GM19023 (cell line): ENCODE measurements around the gene SLC7A14.

ENCODE experiments used
- ATAC-seq: cut with Tn5 transposase; IDR thresholded peaks from one replicate; pipeline ENCODE4 v1.9.1; 2021; ENCODE audit warnings: mild to moderate bottlenecking, moderate library complexity; ENCODE audit not compliant: unreplicated experiment

Gene SLC7A14

GRCh38 chr3:170473358-170473757 lies 112.5 kb downstream of the SLC7A14 start:
- no peak for ATAC-seq

DNA sequence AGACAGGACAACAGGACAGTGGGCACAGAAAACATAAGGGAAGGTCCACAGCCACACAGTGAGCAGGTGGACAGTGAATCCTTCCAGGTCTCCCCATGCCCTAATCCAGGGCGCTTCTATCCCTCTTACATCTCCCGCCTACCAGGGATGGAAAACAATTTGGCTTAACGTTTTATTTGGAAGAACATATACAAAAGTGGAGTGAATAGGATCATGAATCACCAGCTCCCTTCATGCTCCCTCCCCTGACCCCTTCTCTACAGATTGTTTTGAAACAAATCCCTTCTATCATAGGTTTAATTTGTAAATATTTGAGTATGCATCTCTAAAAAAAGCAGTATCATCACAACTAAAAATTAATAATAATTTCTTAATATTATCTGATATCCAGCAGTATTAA lies 114.7 kb downstream of the SLC7A14 start:
- no peak for ATAC-seq

DNA sequence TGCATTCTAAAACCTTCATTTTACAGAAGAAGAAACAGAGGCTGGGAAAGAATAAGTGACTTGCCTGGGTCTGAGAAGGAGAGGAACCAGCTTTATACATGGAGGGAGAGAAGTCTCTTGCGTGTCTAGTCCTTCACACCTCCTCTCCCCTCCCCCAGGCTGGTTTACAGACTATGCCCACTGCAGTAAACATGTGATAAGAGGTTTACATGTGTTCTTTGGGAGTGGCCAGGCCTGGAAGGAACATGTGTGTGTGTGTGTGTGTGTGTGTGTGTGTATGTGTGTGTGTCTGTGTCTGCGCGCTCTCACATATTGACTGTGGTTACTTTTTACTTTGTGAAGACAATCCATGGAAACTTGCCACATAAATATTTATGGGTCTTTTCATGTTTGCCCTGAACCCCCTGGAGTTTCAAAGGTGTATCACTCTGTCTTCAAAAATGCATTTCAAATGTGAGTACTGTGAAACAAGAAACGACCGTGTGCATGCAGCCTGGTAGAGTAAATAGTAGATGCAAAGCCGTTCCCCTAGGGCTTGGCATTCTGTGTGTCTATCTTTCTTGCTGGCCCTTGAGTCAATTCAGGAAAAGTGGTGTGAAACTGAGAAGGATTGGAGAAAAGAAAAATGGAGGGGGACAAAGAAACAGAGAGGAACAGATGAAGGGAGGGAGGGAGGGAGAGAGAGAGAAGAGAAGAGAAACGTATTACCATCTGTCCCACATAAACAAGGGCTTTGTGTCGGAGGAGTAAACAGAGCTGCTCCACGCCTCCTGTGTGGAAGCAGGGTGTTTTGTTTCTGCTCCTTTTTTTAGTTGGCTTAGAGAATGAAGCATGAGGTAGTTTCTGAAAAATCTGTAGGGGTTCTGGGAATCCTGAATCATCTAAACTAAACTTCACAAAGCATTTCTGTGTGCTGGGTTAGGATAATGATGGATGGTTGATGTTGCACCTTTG lies 115.5 kb downstream of the SLC7A14 start:
- no peak for ATAC-seq

DNA sequence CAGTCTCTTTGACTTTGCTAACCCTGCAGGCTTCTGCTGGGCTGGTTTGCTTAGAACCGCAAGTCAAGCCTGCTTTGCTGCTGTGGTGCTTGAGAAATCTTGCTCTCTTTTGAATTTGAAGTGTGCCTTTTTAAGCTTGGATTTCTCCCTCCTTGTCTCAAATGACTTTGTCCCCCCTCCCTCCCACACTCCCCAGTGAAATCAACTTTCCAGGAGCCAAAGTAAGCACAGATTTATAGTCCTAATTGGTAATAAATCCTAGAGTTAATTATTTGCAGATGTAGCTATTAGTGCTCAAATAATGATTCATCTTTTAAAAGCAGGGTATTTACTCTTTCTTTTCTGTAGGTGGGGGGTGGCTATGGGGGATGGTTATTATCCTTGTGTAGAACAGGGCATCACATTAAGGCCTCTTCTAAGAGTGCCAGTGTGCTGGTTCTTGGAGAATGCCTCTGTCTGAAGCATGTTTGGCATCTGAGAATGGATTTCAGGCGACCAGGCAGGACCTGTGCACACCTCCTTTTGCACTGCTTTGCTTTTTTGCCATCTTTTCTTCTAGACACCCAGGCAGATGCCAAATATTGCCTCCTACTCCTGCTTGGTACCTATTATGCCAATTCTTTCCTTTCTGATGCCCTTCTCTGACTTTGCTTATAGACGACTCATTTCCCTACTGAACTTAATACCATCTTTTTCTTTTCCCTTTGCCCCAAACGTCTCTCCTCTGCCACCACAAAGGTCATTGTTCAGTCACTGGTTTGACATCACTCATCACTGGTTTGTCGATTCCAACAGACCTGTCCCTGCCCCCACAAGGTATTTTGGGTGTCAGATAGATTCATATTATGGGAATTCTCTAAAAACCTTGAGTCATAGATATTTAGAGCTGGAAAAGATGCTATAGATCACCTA lies 116.5 kb downstream of the SLC7A14 start:
- no peak for ATAC-seq

DNA sequence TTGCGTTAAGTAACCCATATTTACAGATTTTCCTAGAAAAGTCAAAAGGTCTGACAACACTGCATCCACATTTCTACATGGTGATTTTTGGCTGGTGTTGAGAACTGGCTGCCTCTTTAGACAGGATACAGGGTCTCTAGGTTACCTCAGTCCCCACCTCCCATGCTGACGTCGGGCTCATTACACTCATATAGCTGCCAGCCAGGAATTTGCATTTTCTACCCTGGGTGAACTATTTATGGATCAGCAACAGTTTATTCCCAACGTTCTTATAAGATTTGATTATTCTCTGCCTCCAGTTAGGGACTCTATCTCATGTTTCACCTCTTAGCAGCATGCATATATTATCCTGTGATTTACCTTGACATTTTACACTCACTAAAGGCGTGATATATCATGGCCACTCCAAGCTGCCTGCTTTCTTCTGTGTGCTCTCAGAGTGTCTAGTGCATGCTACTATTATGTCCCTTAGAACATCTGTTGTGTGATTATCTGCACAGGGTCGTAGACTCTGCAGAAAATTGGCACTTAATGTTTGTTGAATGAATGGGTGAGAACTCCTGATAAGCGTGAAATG lies 118.2 kb downstream of the SLC7A14 start:
- ATAC-seq: no peak

DNA sequence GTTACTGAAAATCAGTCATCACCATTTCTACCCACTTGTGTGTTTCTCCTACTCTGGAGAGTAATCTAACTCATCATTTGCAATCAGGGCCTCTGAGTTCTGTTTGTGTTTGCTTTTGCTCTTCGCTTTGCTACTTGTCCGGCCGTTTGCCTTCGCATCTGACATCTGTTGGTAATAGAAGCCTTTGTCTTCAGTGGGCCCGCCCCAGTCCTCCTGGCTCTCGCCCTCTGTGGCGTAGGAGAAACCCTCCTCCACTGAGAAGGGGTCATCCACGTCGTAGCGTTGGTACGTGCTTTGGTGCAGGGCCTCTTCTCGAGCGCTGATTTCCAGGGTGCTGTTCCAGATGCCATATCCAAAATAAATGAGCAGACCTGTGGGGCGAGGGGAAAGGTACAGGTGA lies 118.9 kb downstream of the SLC7A14 start:
- ATAC-seq: no peak

GRCh38 chr3:170465955-170466354 lies 119.9 kb downstream of the SLC7A14 start:
- no peak for ATAC-seq

DNA sequence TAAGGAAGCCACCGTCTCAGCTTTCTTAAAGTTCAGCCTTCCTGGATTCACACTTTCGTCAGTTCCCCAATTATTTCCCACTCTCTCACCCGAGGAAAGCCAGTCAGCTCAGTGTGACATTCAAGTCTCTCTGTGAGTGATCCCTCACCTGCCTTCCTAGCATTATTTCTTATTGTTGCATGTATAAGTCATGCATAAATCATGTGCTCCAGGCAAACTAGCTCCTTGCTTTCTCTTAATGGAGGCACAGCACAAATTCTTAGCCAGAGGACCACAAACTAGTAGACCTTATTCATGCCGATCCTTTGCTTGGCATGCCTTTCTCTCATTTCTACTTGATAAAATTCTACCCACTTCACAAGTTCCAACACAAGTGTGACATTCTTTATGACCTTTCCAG lies 122.9 kb downstream of the SLC7A14 start:
- ATAC-seq: no peak

DNA sequence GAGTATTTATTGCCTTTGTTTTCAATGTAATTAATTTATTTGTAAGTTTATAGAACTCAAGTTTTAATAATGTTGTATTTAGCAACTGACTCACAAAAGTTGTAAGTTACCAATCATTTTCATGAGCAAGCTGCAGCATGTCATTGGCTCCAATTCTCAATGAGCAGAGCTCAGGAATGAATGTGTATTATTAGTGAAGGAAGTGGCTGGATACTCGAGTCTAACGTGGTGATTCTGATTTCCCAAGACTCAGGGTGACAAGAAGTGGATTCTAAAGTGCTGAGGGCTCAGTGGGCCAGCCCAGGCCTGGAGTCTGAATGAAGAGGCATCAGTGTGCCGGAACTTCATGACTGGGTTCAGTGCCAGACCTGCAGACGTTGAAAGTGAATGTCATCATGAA lies 127.6 kb downstream of the SLC7A14 start:
- ATAC-seq: no peak

DNA sequence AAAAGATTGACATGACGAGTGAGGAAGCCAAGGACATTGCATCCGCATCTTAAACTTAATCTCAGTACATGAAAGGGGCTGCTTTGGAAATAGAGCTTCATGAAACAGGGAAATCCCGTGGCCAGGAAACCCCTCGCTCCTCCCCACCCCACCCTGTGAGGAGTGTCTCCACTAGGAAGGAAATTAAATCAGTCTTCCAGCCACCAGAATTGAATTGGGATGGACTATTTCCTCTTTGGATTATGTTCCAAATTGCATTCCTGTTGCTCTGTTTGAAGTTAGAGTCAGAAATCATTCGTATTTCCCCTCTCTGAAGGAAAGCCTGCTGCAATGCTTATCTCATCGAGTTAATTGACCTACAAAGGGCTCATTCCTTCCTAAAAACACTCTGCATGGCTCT lies 131.4 kb downstream of the SLC7A14 start:
- no peak for ATAC-seq

GRCh38 chr3:170450039-170450438 lies 135.8 kb downstream of the SLC7A14 start:
- ATAC-seq: no peak

GRCh38 chr3:170448584-170448983 lies 137.3 kb downstream of the SLC7A14 start:
- no peak for ATAC-seq

- ATAC-seq: no peak
Observed at GRCh38 chr3:170443457-170443856, 142.4 kb downstream of the SLC7A14 start.

- no peak for ATAC-seq
Observed at GRCh38 chr3:170442947-170443346, 142.9 kb downstream of the SLC7A14 start.

DNA sequence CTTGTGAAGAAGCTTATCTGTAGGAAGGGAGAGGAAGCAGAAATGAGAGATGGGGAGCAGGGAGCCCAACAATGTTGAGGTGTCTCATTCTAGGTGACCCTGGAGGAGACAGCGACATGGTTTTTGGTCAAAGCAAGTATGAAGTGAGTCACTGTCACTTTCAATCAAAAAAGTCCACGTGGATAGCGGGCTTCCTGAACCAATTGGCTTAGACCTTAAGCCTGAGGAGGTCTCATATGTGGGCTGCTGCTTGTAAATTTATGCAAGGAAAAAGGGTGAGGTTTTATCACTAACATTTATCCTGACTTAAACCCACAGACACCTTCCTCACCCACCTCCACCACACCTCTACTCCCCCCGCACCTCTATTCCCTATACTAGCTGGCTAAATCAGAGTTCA lies 144.5 kb downstream of the SLC7A14 start:
- ATAC-seq: no peak

GRCh38 chr3:170440344-170440743 lies 145.5 kb downstream of the SLC7A14 start:
- no peak for ATAC-seq

DNA sequence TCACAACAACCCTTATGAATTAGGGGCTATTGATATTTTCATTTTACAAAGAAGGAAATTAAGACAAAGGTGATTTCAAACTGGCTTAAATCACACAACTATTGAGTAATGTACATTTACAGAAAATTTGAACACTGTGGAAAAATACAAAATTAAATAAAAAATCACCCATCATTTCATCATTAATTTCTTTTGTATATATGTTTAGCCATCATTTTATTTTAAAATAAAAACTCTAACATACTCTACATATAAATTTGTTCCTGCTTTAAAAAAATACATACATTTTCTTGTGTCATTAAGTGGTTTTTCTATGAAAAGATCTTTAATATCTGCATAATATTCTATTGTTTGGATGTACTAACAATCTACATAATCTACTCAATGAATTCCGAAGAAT lies 147.0 kb downstream of the SLC7A14 start:
- no peak for ATAC-seq

DNA sequence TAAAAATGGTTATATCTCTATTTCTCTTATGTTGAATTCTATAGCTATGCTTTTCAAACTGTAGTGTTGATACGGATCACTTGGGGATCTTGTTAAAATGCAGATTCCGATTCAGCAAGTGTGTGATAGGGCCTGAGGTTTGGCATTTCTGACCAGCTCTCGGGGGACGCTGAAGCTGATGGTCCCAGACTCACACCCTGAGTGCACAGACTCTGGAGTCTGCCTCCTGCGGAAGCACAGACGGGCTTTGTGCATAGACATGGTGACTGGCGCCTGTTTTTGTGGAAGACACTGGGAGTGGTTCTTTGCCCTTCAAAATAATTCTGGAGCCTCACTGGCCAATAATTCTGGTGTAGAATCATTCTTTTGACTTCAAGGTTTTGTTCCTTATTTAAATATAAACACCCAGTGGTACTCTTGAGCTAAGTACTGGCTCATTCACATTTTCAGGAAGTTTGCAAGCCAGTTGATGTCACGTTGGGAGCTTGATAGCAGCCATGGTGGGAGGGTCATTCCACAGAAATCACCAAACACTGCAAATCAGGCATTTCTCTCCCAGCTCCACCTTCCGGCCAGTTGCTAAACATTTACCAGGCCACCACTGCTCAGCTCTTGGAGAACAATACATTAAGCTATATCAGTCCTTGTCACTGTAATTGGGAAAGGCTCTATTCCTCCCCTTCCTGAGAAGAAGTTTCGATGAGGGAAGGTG lies 148.0 kb downstream of the SLC7A14 start:
- ATAC-seq: no peak

DNA sequence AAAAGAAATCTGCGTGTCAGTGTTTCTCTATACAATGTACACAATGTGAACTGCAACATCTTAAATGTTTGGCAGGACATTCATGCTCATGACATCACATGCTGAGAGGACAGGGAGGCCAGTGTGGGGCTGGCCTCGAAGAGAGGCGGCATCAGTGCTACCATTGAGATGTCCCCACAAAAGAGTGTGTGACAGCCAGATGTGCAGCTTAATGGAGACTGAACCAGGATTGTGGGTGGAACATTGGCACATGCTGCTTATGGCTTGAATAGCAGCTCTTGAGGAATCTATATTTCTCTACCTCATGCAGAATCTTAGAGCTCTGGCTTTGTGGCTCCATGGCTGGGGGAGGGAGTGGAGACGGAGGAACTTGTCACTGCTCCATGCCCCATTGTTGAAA lies 148.7 kb downstream of the SLC7A14 start:
- no peak for ATAC-seq

- no peak for ATAC-seq
Observed at GRCh38 chr3:170436697-170437096, 149.2 kb downstream of the SLC7A14 start.

DNA sequence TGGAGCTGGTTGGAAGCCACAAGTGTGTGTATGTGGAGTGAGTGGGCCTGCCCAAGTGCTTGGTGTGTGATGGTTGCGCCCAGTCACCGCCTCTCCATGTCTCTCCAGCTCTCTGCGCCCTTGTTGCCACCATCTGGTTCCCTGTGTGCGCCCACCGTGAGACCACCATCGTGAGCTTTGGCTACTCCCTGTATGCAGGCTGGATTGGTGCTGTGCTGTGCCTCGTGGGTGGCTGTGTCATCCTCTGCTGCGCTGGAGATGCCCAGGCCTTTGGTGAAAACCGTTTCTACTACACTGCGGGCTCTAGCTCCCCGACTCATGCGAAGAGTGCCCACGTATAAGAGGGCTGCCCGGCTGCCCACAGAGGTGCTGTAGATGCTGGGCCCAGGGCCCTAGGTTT lies 153.5 kb downstream of the SLC7A14 start:
- ATAC-seq: no peak
